Spleen (tissue), 7 donors: ENCODE data around the gene KATNIP.

Experiments
- CTCF ChIP-seq, 11 experiments: fragments of 200-600 bp in 7 of 11; fragments of 450-650 bp in 4 of 11; sonication (generic) in 4 of 11; IDR thresholded peaks in 8 of 11; conservative IDR thresholded peaks in 3 of 11; 1 replicate in 7 of 11; 2 replicates in 4 of 11; pipeline versions ENCODE4 v1.4.0 to v1.8.0; 2016 to 2021; ENCODE audit warnings: antibody characterized with exemption in 11 of 11, inconsistent platforms in 4 of 11, mild to moderate bottlenecking in 1 of 11
- POLR2AphosphoS5 ChIP-seq, 3 donors: sonication (generic); formaldehyde crosslinking; IDR thresholded peaks; one replicate each; pipeline ENCODE4 v1.5.1; 2017; ENCODE audit warnings: antibody characterized with exemption in 3 of 3
- donor health status: DM: no; HTN: no; CAD: no; lungs with moderate emphysema.
- donor health status: DM: no; HTN: no; CAD: no.
- donor health status: DM: no; HTN: no; CAD: no.

DNA sequence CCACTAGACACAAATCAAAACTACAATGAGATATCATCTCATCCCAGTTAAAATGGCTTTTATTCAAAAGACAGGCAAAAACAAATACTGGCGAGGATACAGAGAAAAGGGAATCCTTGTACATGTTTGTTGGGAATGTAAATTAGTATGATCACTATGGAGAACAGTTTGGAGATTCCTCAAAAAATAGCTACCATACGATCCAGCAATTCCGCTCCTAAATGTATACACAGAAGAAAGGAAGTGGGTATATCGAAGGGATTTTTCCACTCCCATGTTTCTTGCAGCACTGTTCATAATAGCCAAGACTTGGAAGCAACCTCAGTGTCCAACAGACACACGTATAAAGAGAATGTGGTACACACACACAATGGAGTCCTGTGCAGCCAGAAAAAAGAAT, 35.3 kb downstream of the KATNIP start:
- TF ChIP-seq CTCF (IDR thresholded peaks at IDR 0.05 in 8 of 11, conservative IDR thresholded peaks at IDR 0.05 in 3 of 11) = no peak
- TF ChIP-seq POLR2AphosphoS5 (IDR thresholded peaks at IDR 0.05) = no peak
